K562 (cell line): Measurements from ENCODE around the gene OR11G2. TPM values are rescaled to one million over a fixed set of nuclear protein-coding genes. Genes with fewer than 3 reads are reported as not detected.

ENCODE experiments used
- BCOR ChIP-seq: fragments of 450-650 bp; IDR thresholded peaks from 2 replicates; pipeline ENCODE4 v1.6.1; 2016
- CCNT2 ChIP-seq: IDR thresholded peaks from 2 replicates; pipeline ENCODE4 v1.6.1; 2011; ENCODE audit warnings: borderline replicate concordance, low read depth, mild to moderate bottlenecking, moderate library complexity, mixed read lengths, low read length; ENCODE audit not compliant: insufficient read length; ENCODE audit errors: extremely low read depth
- CREM ChIP-seq: IDR thresholded peaks from 2 replicates; pipeline ENCODE4 v1.6.1; 2014; ENCODE audit warnings: antibody characterized with exemption, low read depth
- ETV6 ChIP-seq, 3 experiments: fragments of 150-350 bp in 1 of 3; sonication (generic) in 1 of 3; formaldehyde crosslinking in 1 of 3; IDR thresholded peaks; 2 replicates each; pipeline versions ENCODE4 v1.6.1 to v1.8.0; 2014 to 2022; ENCODE audit warnings: borderline replicate concordance in 2 of 3, low read depth in 2 of 3, antibody characterized with exemption in 1 of 3, low read length in 1 of 3, mild to moderate bottlenecking in 1 of 3, missing genetic modification reagents in 1 of 3
- FOXK1 ChIP-seq: sonication (generic); formaldehyde crosslinking; IDR thresholded peaks from 2 replicates; pipeline ENCODE4 v1.8.0; 2022; ENCODE audit warnings: missing genetic modification reagents, mild to moderate bottlenecking, borderline replicate concordance
- GMEB1 ChIP-seq: fragments of 250-450 bp; sonication (Bioruptor Pico); IDR thresholded peaks from 2 replicates; pipeline ENCODE4 v1.4.0; 2020; ENCODE audit warnings: mild to moderate bottlenecking
- GTF2B ChIP-seq: IDR thresholded peaks from 2 replicates; pipeline ENCODE4 v1.6.1; 2011; ENCODE audit not compliant: insufficient read length; ENCODE audit errors: extremely low read depth
- GTF2E2 ChIP-seq: fragments of 200-800 bp; sonication (Bioruptor generic); IDR thresholded peaks from 2 replicates; pipeline ENCODE4 v1.6.1; 2016; ENCODE audit warnings: missing genetic modification characterization, missing compliant biosample characterization
- MYNN ChIP-seq, 2 experiments: sonication (generic); formaldehyde crosslinking in 1 of 2; IDR thresholded peaks; 2 replicates each; pipeline versions ENCODE4 v1.5.0 to v1.6.1; 2016 to 2020; ENCODE audit warnings: antibody characterized with exemption in 1 of 2, missing genetic modification reagents in 1 of 2
- NCOA4 ChIP-seq: fragments of 450-650 bp; IDR thresholded peaks from 2 replicates; pipeline ENCODE4 v1.6.1; 2018; ENCODE audit warnings: mild to moderate bottlenecking; ENCODE audit not compliant: partially characterized antibody
- NR2C1 ChIP-seq, 2 experiments: fragments of 450-650 bp; IDR thresholded peaks; 2 replicates each; pipeline ENCODE4 v1.6.1; 2017; ENCODE audit warnings: mild to moderate bottlenecking in 2 of 2, antibody characterized with exemption in 1 of 2, inconsistent platforms in 1 of 2, missing compliant biosample characterization in 1 of 2, missing genetic modification characterization in 1 of 2
- PREB ChIP-seq: sonication (generic); formaldehyde crosslinking; IDR thresholded peaks from 2 replicates; pipeline ENCODE4 v1.8.1; 2023; ENCODE audit warnings: mild to moderate bottlenecking, missing genetic modification reagents
- RBM14 ChIP-seq: fragments of 200-400 bp; formaldehyde crosslinking; IDR thresholded peaks from 2 replicates; pipeline ENCODE4 v1.6.1; 2018; ENCODE audit warnings: low read depth, mild to moderate bottlenecking, low read length, moderate library complexity, borderline replicate concordance; ENCODE audit not compliant: insufficient read depth
- SIN3B ChIP-seq: fragments of 450-650 bp; IDR thresholded peaks from 2 replicates; pipeline ENCODE4 v1.6.1; 2017; ENCODE audit warnings: low read depth, mild to moderate bottlenecking, moderate library complexity
- ZNF146 ChIP-seq: IDR thresholded peaks from one replicate; pipeline ENCODE4 v1.6.1; 2018; ENCODE audit warnings: missing compliant biosample characterization; ENCODE audit not compliant: unreplicated experiment
- ZNF277 ChIP-seq: fragments of 250-450 bp; sonication (Bioruptor Pico); IDR thresholded peaks from 2 replicates; pipeline ENCODE4 v1.8.0; 2022; ENCODE audit warnings: inconsistent platforms, mild to moderate bottlenecking, moderate library complexity, borderline replicate concordance
- ZNF316 ChIP-seq: fragments of 450-650 bp; IDR thresholded peaks from 2 replicates; pipeline ENCODE4 v1.6.1; 2016
- ZNF518B ChIP-seq: fragments of 250-450 bp; sonication (Bioruptor Pico); IDR thresholded peaks from 2 replicates; pipeline ENCODE4 v1.5.0; 2021; ENCODE audit warnings: mild to moderate bottlenecking, moderate library complexity
- polyA plus RNA-seq, 8 experiments: library from polyadenylated mRNA; depleted of rRNA in 4 of 8; stranded (reverse) in 5 of 8; unstranded in 3 of 8; fragments of >200 nt; fragmentation: Nextera tagmentation in 2 of 8; fragmentation: Illumina TruSeq in 1 of 8; extraction: Ambion mirVana in 2 of 8; extraction: Trizol in 1 of 8; gene quantifications; 2 replicates each; pipeline versions ENCODE4 v1.2.1 to v1.2.3, GENCODE V29; 2011 to 2014; ENCODE audit warnings: inconsistent platforms in 1 of 8, missing spikeins in 1 of 8
- total RNA-seq, 7 experiments: library from RNA; depleted of rRNA in 6 of 7; stranded (reverse); fragments of >200 nt in 6 of 7; fragmentation: Illumina TruSeq in 2 of 7; extraction: Trizol in 2 of 7; gene quantifications; 2 replicates each; pipeline versions ENCODE4 v1.2.1 to v1.2.3, GENCODE V29; 2011 to 2021; ENCODE audit warnings: low replicate concordance in 1 of 7

Gene OR11G2
- total and polyA plus RNA-seq, 9 of the 15 experiments (the other 6 are each of a cell fraction or from before 2014, with no cell fraction given): not detected

- no peak for TF ChIP-seq ZNF518B (CRISPR knock-in tag)
- no peak for TF ChIP-seq NCOA4
- no peak for TF ChIP-seq MYNN (IDR thresholded peaks at IDR 0.05)
- TF ChIP-seq MYNN (CRISPR knock-in tag; IDR thresholded peaks at IDR 0.05): no peak
- no peak for TF ChIP-seq SIN3B
- no peak for TF ChIP-seq RBM14
- TF ChIP-seq GTF2E2 (tag): peak; percentile 50; the same call in 1 of the 2 replicates
- TF ChIP-seq CREM: peak; percentile 65; the same call in 1 of the 2 replicates
- TF ChIP-seq FOXK1: no peak
- TF ChIP-seq BCOR: peak; percentile 5; the same call in 1 of the 2 replicates
- peak; percentile 70 for TF ChIP-seq ZNF316
- no peak for TF ChIP-seq GMEB1 (CRISPR knock-in tag)
- TF ChIP-seq CCNT2: peak; percentile 65
- no peak for TF ChIP-seq GTF2B
- TF ChIP-seq ZNF277 (CRISPR knock-in tag): no peak
- peak in 1 of 2 experiments; percentile 57; a peak in 1 of 4 replicates for TF ChIP-seq ETV6 (IDR thresholded peaks at IDR 0.05; ENCODE audit: borderline replicate concordance in 1 of 2, low read depth in 2 of 2, low read length in 1 of 2)
- TF ChIP-seq ETV6 (CRISPR knock-in tag; IDR thresholded peaks at IDR 0.05; ENCODE audit: borderline replicate concordance): no peak
- TF ChIP-seq NR2C1 (IDR thresholded peaks at IDR 0.05): no peak
- no peak for TF ChIP-seq NR2C1 (tag; IDR thresholded peaks at IDR 0.05)
- no peak for TF ChIP-seq PREB (CRISPR knock-in tag)
- no peak for TF ChIP-seq ZNF146 (CRISPR knock-in tag)
Observed at GRCh38 chr14:20177433-20177974, 13.2 kb upstream of the OR11G2 start (continued).
